HG03064 (cell line): ENCODE data around the gene TMEM38A.
"Not testable (repeated sequence)": the region's sequence is repeated elsewhere in the genome, so short reads cannot be mapped to it uniquely, and the experiment has no call there.

Experiments
- ATAC-seq: cut with Tn5 transposase; IDR thresholded peaks from one replicate; pipeline ENCODE4 v1.9.1; 2021; ENCODE audit warnings: low read depth; ENCODE audit not compliant: unreplicated experiment

Gene TMEM38A

DNA sequence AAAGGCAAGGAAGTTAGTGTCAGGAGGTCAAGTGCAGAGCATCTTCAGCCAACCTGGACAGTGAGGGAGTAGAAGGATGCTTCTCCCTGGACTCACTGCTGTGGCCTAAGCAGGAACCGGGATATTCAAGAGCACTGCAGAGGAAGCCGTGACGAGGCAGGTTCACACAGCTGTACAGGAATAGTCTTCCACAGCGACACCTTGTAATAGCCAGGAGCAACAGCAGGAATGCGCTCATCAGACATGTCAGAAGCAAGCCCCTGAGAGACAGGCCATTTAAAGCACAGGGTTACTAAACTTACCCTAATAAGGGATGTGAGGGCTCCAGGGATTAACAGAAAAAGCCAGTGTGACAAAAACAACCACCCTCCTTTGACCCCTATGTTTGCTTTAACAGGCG, 29.5 kb upstream of the TMEM38A start:
- ATAC-seq, result no peak

DNA sequence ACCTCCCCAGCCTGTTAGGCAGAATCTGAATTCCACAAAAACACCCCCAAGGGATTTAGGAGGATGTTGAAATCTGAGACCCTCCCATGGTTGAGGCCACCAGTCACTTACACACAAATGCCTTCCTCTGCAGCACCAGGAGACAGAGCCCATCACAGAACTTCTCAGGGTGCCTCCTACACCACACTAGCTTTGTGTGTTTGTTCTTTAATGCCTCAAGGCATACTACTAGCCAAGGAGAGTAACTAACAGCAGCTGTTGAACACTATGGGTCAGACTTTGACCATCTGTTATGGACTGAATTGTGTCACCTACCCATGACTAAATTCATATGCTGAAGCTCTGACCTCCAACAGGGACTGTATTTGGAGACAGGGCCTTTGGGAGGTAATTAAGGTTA, 23.4 kb upstream of the TMEM38A start:
- ATAC-seq, result no peak

DNA sequence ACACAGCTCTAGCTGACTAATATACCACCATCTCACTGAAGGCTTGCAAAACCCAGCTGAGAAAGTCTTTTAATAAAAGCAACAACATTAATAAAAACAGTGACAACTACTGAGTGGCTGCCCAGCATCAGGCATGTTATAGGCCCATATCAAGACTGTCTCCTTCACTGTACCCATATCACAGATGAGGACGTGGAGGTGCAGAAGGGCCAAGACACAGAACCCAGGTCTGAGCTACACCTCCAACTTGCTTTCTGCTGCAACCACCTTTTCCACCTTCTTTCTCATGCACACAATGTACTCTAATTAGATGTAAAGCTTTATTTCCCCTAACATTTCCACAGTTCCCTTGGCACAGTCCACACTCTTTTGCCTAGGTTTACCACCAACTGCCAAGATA, 22.3 kb upstream of the TMEM38A start:
- no peak for ATAC-seq

DNA sequence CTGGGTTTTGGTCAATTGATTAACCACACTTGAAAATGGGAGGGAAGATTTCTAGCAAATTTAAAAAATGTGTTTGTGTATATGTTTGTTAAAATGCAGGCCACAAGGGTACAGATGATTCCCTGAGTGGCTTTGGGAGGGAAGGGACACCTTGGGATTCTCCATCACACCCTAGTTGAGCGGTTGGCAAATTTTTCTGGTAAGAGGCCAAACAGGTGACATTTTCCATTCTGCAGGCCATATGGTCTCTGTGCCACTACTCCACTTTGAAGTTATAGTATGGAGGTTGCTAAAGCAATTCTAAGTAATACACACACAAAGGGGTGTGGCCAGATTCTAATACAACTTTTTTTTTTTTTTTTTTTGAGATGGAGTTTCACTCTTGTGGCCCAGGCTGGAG, 20.0 kb upstream of the TMEM38A start:
- ATAC-seq, result no peak

DNA sequence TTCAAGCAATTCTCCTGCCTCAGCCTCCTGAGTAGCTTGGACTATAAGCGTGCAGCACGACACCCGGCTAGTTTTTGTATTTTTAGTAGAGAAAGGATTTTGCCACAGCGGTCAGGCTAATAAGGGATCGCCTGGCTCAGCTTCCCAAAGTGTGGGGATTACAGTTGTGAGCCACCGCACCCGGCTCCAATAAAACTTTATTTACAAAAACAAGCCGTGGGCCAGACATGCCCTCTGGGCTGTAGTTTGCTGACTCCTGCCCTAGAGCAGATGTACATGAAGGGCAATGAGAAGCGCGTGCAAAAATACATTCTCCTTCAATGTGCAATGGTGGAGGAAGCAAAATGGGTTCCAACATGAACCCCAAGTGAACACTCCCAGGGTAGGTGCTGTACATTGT, 19.2 kb upstream of the TMEM38A start:
- no peak for ATAC-seq

DNA sequence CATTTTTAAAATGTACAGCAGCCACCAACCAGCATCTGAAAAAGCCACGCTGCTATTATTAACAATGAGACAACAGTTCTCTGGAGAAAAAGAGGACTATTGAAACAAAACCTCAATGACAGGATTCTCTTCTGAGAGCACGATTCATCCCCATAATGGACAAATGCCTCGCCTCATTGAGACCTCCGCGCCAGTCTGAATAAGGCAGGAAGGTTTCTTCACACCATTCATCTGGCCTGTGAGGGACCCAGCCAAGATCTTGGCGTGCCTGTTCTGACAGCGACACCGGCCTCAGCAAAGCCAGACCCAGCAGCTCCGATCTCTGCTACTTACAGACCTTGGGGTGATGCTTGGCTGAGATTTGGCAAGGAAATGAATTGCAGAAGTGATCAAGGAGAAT, 15.8 kb upstream of the TMEM38A start:
- no peak for ATAC-seq

DNA sequence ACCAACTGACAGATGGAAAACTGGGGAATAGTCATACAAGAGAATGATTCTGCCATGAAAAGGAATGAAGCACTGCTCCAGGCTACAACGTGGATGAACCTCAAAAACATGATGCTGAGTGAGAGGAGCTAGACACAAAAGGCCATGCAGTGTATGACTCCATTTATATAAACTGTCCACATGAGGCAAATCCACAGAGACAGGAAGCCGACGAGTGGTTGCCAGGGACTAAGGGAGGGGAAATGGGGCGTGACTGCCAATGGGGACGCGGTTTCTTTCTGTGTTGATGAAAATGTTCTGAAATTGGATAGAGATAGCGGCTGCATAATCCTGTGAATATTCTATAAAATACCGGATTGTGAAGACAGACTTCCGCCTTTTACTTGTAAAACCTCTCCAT, 11.2 kb upstream of the TMEM38A start:
- ATAC-seq, result no peak

DNA sequence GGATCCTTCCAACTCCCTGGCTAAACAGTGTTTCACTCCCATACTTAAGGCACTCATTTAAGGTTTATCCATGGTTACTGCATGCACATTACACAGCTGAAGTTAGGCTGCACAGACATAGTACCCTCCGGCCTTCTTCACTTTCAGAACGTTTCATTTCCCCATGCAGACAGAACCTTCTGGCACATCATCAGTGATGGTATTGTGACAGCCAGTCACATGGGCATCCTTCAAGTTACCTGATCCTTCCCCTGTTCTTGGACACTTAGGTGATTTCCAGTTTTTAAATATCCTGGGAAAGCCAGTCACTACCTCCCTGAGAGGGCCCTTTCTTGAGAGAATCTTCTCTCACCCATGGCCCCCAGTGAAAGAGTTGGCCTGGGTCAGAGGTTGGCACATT, 10.1 kb upstream of the TMEM38A start:
- ATAC-seq, result no peak

DNA sequence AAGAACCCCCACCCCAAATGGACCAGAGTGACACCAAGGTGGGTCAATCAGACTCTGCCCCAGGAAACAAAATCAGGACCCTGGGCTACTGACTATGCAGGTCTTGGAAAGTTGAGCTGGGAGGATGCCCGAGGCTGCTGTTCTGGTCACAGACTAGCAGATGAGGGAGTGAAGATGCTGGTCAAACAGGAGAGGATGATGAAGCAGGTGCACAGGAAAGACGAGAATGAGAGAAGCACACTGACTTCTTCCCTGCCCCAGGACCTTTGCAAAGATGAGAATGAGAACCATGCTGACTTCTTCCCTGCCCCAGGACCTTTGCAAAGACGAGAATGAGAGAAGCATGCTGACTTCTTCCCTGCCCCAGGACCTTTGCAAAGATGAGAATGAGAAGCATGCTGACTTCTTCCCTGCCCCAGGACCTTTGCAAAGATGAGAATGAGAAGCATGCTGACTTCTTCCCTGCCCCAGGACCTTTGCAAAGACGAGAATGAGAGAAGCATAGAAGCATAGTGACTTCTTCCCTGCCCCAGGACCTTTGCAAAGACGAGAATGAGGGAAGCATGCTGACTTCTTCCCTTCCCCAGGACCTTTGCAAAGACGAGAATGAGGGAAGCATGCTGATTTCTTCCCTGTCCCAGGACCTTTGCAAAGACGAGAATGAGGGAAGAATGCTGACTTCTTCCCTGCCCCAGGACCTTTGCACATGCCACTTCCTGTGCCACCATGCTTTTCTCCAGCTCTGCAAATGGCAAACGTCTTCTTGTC, 9.3 kb upstream of the TMEM38A start:
- ATAC-seq, result not testable (repeated sequence)

DNA sequence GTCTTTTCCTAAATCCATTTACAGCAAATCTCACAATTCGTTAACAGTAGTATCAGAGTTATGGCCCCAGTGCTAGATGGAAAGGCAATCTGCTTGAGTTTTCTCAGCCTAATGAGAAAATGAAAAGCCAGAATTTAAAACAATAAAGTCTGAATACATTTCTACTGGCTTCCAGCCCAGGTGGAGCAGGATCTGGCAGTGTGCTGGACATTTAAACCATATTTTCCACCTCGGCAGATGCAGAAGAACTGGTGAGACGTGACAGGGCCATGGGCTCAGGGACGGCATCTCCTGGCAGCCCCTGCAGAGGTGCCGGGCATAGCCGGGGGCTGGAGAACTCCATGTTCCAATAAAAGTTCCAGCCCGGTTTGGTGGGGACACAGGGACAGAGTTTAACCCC, 8.1 kb upstream of the TMEM38A start:
- no peak for ATAC-seq

DNA sequence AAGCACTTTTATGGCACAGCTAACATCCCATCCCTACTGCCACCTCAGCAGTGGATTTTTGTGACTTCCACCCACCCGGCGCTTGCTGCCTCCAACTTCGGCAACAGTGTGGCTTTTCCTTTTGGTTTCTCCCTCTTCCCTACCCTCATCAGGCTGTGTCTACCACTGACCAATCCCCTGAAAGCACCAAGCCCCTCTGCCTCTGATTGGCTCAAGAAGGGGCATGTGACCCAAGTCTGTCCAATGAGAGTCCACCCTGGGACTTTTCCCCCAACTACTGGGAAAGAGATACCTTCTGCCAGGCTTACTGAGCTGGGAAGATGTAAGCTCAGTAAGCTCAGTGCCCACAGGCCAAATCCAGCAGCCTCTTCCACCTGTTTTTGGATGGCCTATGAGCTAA, 6.8 kb upstream of the TMEM38A start:
- no peak for ATAC-seq

DNA sequence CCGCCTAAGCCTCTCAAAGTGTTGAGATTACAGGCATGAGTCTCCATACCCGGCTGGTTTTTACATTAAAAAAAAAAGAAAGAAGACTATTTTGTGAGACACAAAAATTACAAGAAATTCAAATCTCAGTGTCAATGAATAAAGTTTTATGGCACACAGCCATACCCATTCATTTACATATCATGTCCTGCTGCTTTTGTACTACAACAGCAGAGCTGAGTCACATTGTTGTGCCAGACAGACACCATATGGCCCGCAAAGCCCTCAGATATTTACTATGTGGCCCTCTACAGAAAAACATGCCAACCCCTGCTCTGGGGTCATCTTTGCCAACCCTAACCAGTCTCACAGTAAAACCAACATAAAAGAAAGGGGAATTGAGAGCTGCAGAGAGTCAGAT, 6.3 kb upstream of the TMEM38A start:
- no peak for ATAC-seq

DNA sequence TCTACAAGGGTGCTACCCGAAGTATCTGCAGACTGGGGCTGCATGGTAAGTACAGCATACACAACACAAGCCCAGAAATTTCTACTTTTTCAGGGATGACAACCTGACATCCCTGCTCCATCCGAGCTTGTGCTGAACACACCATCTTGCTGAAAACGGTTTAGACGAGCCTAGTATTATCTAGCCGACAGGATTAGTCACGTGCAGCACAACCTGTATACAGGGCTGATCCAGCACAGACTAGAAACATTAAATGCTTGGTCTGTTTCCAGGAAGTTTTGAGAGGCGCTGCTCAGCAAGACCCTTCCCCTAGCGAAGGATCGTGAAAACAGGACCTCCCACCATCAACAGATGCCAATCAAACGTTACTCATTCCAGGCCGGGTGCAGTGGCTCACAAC, 5.2 kb upstream of the TMEM38A start:
- ATAC-seq, result no peak

DNA sequence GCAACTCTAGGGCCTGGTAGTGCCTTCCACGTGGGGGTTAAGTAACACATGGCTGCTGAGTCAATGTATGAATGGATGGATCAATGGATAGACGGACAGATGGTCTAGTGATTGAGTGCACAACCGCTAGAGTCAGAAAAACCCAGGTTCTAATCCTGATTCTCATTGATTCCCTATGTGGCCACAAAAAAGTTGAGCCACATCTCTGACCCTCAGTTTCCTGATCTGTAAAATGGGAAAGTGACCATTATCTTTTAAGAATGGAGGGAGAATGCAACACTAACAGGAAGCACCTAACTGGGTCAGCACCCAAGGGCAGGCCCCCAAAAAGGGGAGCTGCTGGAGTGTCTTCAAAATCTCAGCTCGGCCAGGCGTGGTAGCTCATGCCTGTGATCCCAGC, 3.6 kb upstream of the TMEM38A start:
- ATAC-seq, result no peak

DNA sequence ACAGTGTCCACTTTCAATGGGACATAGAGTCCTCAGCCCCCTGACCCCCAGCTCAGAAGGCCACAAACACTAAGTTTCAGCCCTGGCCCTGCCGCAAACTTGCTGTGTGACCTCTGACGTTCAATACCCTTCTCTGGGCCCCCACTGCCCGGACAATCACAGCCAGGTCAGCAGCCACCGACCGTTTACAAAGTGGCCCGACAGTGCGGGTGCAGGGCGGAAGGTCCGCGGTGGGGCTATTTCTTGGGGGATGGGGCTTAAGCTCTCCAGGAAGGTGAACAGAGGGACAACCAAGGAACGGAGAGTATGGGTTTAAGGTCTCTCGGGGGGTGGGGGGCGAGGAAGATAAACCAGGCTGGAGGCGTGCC, 1.5 kb upstream of the TMEM38A start:
- ATAC-seq, result no peak

DNA sequence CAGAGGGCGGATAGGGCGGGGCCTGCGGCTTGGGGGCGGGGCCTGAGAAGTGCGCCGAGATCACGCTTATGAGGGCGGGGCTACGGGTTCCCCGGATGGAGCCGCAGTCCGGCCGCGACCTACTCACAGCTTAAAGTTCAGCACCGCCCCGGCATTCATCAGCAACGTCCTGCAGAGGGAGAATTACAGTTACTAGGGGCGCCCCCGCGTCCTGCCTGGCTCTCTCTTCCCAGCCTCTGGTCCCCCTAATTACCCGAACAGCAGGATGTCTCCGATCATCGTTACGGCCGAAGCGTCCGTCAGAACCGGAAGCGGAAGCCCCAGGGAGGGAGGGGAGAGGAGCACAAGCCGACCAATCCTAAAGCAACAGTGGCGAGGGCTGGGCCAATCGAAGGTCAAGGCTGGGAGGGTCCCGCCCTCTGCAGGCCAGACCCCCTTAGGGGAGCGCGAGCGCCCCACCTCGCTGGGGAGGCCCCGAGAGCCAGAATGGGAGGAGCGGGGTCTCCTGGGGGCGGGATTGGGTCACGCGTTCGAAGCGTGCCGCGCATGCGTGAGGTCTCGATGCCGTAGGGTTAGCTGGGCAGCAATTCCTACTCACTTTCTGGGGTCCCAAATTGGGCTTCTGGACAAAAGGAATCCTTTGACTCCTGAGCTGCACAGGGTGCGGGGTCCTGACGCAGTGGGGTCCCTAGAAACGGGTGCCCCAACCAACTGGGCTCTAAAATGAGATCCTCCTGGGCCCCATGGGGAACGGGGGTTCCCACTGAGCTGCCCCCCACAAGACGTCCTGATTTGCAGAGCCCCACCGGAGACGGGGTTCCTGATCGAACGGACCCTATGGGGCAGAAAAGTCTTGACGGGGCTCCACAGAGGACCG, 869 bp upstream of the TMEM38A start, which contains the start of gene SMIM7:
Gene SMIM7, minus strand, starts transcription at position 313 of the 877 bp plus-strand sequence. Its CDS starts 34 bp downstream, at position 279.
- peak; percentile 71 for ATAC-seq

DNA sequence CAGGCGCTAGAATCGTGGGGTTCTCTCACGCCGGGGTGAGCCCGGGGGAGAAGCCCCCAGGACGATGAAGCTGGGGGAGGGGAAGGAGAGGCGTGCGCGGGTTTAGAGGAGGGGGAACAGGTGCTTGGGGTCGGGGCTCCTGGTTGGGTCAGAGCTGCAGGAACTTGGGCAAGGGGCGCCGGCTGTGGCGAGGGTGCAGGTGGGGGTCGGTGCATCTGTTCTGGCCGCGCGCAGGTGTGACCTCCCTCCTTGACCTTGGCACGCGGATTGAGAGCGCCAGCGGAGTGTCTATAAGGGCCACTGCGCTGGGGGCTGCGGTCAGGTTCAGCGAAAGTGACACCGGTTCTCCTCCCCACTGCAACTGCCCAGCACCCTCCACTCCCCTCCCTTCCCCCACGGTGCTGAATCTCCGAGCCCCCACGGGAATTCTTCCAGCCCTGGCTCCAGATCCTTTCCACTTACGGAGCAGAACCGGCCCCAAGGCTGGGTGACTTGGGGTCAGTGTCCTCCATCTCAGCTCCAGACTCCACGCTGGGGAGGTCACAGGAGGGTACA, 618 bp downstream of the TMEM38A start:
- ATAC-seq, result no peak

DNA sequence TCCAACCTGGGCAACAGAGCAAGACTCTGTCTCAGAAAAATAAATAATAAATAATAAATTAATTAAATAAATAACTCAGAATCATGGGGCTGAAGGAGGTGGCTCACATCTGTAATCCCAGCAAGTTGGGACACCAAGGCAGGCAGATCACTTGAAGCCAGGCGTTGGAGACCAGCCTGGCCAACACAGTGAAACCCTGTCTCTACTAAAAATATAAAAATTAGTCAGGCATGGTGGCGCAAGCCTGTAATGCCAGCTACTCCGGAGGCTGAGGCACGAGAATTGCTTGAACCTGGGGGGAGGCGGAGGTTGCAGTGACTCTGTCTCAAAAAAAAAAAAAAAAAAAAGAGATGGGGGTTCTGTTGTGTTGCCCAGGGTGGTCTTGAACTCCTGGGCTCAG, 7.2 kb downstream of the TMEM38A start:
- no peak for ATAC-seq

DNA sequence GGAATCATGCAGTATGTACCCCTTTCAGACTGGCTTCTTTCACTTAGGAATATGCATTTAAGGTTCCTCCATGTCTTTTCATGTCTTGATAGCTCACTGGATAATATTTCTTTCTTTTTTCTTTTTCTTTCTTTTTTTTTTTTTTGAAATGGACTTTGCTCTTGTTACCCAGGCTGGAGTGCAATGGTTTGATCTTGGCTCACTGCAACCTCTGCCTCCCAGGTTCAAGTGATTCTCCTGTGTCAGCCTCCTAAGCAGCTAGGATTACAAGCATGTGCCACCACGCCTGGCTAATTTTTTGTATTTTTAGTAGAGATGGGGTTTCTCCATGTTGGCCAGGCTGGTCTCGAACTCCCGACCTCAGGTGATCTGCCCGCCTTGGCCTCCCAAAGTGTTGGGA, 7.8 kb downstream of the TMEM38A start:
- ATAC-seq, result not testable (repeated sequence)

DNA sequence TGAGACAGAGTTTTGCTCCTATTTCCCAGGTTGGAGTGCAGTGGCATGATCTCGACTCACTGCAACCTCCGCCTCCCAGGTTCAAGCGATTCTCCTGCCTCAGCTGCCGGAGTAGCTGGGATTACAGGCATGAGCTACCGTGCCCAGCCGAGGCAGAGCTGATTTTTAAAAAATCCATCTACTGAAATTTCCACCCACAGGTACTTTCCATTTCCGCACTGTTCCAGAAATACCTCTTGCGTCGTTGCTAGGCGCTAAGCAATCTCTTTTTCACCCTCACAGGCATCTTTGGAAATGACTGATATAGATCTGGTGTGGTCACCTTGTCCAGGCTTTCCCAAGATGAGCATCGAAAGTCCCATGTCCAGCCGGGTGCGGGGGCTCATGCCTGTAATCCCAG, 9.4 kb downstream of the TMEM38A start:
- ATAC-seq, result no peak

DNA sequence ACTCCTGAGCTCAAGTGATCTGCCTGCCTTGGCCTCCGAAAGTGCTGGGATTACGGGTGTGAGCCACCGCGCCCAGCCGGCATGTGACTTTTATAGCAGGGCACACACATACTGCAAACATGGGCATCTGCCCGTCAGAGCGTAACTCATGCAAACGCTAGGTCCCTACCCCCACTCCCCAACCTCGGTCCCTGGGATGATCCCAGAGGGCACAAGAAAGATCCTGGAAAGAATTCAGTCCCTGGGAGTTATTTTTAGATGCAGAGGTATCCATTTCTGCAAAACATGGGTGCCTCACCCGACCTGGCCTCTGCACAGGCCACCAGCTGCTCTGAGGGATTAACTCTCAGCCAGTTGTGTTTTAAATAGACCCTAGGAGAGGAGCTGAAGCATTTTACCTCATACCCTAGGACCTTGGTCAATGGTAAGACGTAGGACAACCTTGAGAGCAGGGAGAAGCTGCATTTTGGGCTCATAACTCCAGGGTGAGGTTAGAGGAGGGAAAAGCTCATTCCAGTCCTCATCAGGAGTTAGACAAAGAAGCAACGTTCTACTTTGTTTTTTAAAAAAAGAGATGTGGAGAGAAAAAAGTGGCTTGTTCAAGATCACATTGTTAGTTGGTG, 10.8 kb downstream of the TMEM38A start:
- ATAC-seq, result no peak
